GM19467 (cell line): Measurements from ENCODE around the gene IFT80.

Source experiments
- ATAC-seq: cut with Tn5 transposase; IDR thresholded peaks from one replicate; pipeline ENCODE4 v1.9.1; 2021; ENCODE audit warnings: mild to moderate bottlenecking, moderate library complexity; ENCODE audit not compliant: unreplicated experiment

Gene IFT80

GRCh38 chr3:160401291-160402095 lies 2.5 kb upstream of the IFT80 start:
- ATAC-seq: no peak

- no peak for ATAC-seq
Observed at GRCh38 chr3:160400702-160401150, 1.7 kb upstream of the IFT80 start.

- peak; percentile 2 for ATAC-seq
Observed at GRCh38 chr3:160400030-160400701, 1.1 kb upstream of the IFT80 start.

GRCh38 chr3:160398820-160399124 lies 253 bp downstream of the IFT80 start:
- ATAC-seq: peak; percentile 1

- no peak for ATAC-seq
Observed at GRCh38 chr3:160395297-160395696, 3.7 kb downstream of the IFT80 start.

- no peak for ATAC-seq
Observed at GRCh38 chr3:160394009-160394392, 5.0 kb downstream of the IFT80 start.

- ATAC-seq: no peak
Observed at GRCh38 chr3:160393346-160394008, 5.5 kb downstream of the IFT80 start.

- ATAC-seq: no peak
Observed at GRCh38 chr3:160392798-160393197, 6.2 kb downstream of the IFT80 start.

- ATAC-seq: no peak
Observed at GRCh38 chr3:160390565-160391138, 8.4 kb downstream of the IFT80 start.

GRCh38 chr3:160384639-160385318 lies 14.2 kb downstream of the IFT80 start:
- no peak for ATAC-seq

GRCh38 chr3:160381470-160381869 lies 17.6 kb downstream of the IFT80 start:
- no peak for ATAC-seq

- no peak for ATAC-seq
Observed at GRCh38 chr3:160379628-160380214, 19.3 kb downstream of the IFT80 start.

- ATAC-seq: no peak
Observed at GRCh38 chr3:160378331-160379109, 20.5 kb downstream of the IFT80 start.

- no peak for ATAC-seq
Observed at GRCh38 chr3:160376681-160377080, 22.3 kb downstream of the IFT80 start.

GRCh38 chr3:160374925-160375324 lies 24.1 kb downstream of the IFT80 start:
- ATAC-seq: no peak

- no peak for ATAC-seq
Observed at GRCh38 chr3:160374472-160374871, 24.6 kb downstream of the IFT80 start.

- no peak for ATAC-seq
Observed at GRCh38 chr3:160373655-160374054, 25.4 kb downstream of the IFT80 start.

GRCh38 chr3:160372780-160373179 lies 26.2 kb downstream of the IFT80 start:
- no peak for ATAC-seq

GRCh38 chr3:160370987-160371857 lies 27.8 kb downstream of the IFT80 start:
- ATAC-seq: no peak
